CD4-positive, alpha-beta T cell treated with Interleukin-6 for 4 hours (primary cell): Measurements from ENCODE around the gene OR8B3.

Experiments
- DNase-seq: peaks from one replicate; pipeline ENCODE4 v3.0.0-alpha.2; 2020; ENCODE audit warnings: mixed read lengths

OR8B3 gene

GRCh38 chr11:124346311-124346955 is 52.4 kb downstream of the OR8B3 start:
- no peak for DNase-seq
